ENCODE data around the gene SLC26A1. TPM values are rescaled to one million over a fixed set of nuclear protein-coding genes. Genes with fewer than 3 reads are reported as not detected.

SLC26A1 gene
- total RNA-seq, 1 experiment from 2014 or later: 0.09 TPM

DNA sequence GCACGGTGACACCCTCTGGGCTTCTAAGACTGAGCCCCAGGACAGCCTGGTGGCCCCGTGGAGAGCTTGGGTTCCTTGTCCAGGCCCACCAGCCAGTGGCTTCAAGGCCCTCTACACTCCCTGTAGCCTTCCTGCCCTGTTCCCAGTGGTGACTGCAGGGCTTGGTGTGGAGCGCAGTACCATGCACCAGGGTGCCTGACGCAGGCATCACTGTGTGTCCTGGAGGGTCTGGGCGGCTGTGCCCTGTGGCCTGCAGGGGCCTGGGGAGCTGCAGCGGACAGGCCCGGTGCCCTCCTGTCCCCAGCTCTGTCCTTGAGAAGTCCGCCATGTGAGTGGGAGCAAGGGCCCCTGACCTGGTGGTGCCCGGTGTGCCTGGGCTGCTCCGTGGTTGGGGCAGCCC is 22.5 kb upstream of the SLC26A1 start:
- no peak overlapping the region for H3K18ac ChIP-seq (ENCODE audit: insufficient read length, low read depth, low read length)
- WGBS (ENCODE audit: extremely low coverage, insufficient read length, low lambda C conversion rate): no CpG with 5 or more reads among the region's 10 CpGs
- H4K8ac ChIP-seq (replicated peaks; ENCODE audit: insufficient read length, low read depth, low read length): no peak overlapping the region
- no peak overlapping the region for H2BK20ac ChIP-seq (ENCODE audit: low read depth, low read length, poor library complexity, severe bottlenecking)
- Mint-ChIP-seq H3K27me3 (ENCODE audit: low read depth) (peaks cover 2% of the 10 kb centered on the region), H3K27ac (no peak overlapping the region), H3K4me1 (peaks cover 4 to 14% of the 10 kb centered on the region in 2 experiments; a peak in 3 of 4 replicates), H3K4me3 (no peak overlapping the region), H3K36me3 (ENCODE audit: insufficient read depth in 1 of 3, low read depth in 3 of 3) (peaks cover 0 to 4% (median 0%) of the 10 kb centered on the region in 3 experiments; a peak in 2 of 7 replicates), H3K9me3 (no peaks in the 10 kb centered on the region)
- no peak for DNase-seq
- H3T11ph ChIP-seq (ENCODE audit: low read length): no peak overlapping the region
- H2BK15ac ChIP-seq (ENCODE audit: low read depth, low read length): no peak overlapping the region
- no peaks in the 10 kb centered on the region for H3K9me3 ChIP-seq (ENCODE audit: control insufficient read depth, low read depth, low read length)
- H3K23me2 ChIP-seq (ENCODE audit: insufficient read length, low read depth, low read length, poor library complexity, severe bottlenecking): no peaks in the 10 kb centered on the region
- no peak overlapping the region for H3K4ac ChIP-seq (ENCODE audit: low read depth, low read length)
- H3K14ac ChIP-seq (ENCODE audit: insufficient read depth, low read length): no peak overlapping the region; the same call in 1 of the 2 replicates
- no peak overlapping the region for H2BK5ac ChIP-seq (ENCODE audit: insufficient read length, low read length)
- no peak overlapping the region for H3K4me2 ChIP-seq (ENCODE audit: insufficient read depth, insufficient read length, low read length)
- H2AK5ac ChIP-seq (ENCODE audit: insufficient read length, low read length): no peak overlapping the region
- H4K5ac ChIP-seq (ENCODE audit: insufficient read length, low read depth, low read length): no peak overlapping the region
- no peaks in the 10 kb centered on the region for H3K79me1 ChIP-seq (ENCODE audit: insufficient read depth, low read depth, low read length, poor library complexity, severe bottlenecking)
- H3K27me3 ChIP-seq (ENCODE audit: insufficient read depth, low read length): peaks cover under 1% of the 10 kb centered on the region; the same call in 1 of the 2 replicates
- H3K56ac ChIP-seq (ENCODE audit: insufficient read length, low read depth, low read length): no peak overlapping the region
- H3K4me1 ChIP-seq (ENCODE audit: insufficient read depth, low read length): no peaks in the 10 kb centered on the region; the same call in 1 of the 2 replicates
- H2AFZ ChIP-seq (ENCODE audit: low read length): no peak overlapping the region
- H3K23ac ChIP-seq (ENCODE audit: insufficient read length, low read depth, low read length): no peak overlapping the region
- TF ChIP-seq, protein P1, sequence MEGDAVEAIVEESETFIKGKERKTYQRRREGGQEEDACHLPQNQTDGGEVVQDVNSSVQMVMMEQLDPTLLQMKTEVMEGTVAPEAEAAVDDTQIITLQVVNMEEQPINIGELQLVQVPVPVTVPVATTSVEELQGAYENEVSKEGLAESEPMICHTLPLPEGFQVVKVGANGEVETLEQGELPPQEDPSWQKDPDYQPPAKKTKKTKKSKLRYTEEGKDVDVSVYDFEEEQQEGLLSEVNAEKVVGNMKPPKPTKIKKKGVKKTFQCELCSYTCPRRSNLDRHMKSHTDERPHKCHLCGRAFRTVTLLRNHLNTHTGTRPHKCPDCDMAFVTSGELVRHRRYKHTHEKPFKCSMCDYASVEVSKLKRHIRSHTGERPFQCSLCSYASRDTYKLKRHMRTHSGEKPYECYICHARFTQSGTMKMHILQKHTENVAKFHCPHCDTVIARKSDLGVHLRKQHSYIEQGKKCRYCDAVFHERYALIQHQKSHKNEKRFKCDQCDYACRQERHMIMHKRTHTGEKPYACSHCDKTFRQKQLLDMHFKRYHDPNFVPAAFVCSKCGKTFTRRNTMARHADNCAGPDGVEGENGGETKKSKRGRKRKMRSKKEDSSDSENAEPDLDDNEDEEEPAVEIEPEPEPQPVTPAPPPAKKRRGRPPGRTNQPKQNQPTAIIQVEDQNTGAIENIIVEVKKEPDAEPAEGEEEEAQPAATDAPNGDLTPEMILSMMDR (conservative IDR thresholded peaks at IDR 0.05): no peak
- H4K20me1 ChIP-seq (ENCODE audit: control insufficient read depth, insufficient read depth, insufficient read length): no peaks in the 10 kb centered on the region
- no peak overlapping the region for H2BK120ac ChIP-seq (ENCODE audit: low read depth, low read length, poor library complexity, severe bottlenecking)
- H3K9ac ChIP-seq (ENCODE audit: extremely low read depth, insufficient read length, low read length): no peak overlapping the region
- H2BK12ac ChIP-seq (ENCODE audit: insufficient read length, low read depth, low read length): no peak overlapping the region
- H4K91ac ChIP-seq (ENCODE audit: insufficient read length, low read depth, low read length): no peak overlapping the region
- no peaks in the 10 kb centered on the region for H3K79me2 ChIP-seq (ENCODE audit: insufficient read depth, low read length)
- no peak overlapping the region for H3K27ac ChIP-seq (ENCODE audit: insufficient read length, low read depth, low read length)

Data from H9 (cell line).